HL-60/S4 (cell line): ENCODE measurements around the gene KIAA1328.

Source experiments
- in situ Hi-C: fragments of 300-500 bp; cut with MboI; formaldehyde crosslinking; loops from 2 replicates; pipeline ENCODE4 v1.14.3; 2022; ENCODE audit warnings: low sequenced_read_pairs

KIAA1328 gene

DNA sequence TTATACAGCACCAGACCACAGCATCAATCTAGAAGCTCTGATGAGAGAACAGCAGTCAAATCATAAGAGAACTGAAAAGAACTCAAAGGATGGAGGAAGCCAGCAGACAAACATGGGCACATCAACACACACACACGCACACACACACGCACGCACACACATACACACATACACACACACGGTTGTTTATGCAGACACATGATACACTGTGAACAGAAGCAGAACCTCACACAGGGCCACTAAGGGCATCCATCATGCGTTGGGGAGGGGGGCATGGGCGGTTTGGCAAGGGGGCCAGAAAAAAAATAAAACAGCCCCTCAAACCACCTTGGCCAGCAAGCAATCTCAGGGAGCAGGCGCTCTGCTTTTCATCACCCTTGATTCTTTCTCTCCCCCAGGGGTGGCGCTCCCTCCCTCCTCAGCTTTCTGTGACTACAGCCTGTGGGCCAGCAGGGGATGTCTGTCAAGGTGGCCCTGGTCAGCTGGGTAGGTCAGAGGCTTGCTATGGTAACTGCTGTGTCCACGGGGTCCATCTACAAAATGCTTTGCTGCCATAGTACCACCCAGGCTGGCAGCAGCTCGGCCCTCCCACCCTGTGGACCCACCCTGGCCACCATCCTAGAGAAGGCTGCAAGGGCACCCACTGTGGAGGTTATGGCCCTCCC is 418.7 kb downstream of the KIAA1328 start:
- in situ Hi-C loops = no loop called here

DNA sequence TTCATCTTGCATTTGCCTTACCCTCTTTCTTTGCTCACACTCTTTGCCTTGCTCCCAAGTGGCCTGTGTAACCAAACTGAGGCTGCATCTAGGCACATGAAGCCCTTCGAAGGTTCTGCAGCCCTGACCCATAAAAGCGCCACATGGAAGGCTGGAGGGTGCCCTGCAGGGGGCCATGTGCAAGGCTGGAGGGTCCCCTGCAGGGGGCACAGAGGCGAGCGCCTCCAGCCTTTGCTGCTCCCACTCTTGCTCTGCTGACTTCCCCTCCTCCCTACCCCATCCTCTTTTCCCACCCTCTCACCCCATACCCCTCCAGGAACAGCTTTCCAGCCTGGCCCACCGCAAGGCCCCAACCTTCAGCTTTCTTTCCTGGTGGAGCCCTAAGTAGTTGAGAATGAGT is 419.4 kb downstream of the KIAA1328 start:
- in situ Hi-C loops = no loop called here

DNA sequence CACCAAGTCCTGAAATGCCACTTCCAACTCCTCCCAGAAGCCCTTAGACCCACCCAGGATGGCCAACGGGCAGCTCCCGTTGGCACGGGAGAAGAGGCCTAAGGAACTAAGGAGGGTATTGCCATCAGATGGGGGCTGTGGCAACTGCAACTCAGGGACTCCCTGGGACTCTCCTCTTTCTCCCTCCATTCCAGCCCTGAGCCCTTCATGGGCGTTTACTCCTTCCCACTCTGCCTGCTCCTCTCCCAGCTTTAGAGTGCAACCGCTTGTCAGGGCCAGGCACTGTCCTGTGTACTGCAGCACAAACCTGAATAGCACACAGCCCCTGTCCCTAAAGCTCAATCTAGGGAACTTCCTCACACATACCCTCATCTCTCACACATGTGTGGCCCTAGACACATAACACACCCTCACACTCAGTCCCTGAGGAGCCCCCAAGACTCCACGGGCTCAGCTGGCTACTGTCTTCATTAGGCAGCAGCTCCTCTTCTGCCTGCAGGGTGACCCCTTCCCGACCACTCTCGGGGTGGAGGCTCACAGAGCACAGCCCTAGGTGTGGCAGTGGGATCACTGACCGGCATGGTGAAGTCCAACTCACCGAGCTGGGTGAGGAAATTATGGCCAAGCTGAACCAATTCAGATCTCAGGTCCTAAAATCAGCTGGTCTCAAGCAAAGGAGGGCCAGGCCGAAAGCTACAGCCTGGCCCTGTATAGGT is 420.4 kb downstream of the KIAA1328 start:
- in situ Hi-C loops = no loop called here

DNA sequence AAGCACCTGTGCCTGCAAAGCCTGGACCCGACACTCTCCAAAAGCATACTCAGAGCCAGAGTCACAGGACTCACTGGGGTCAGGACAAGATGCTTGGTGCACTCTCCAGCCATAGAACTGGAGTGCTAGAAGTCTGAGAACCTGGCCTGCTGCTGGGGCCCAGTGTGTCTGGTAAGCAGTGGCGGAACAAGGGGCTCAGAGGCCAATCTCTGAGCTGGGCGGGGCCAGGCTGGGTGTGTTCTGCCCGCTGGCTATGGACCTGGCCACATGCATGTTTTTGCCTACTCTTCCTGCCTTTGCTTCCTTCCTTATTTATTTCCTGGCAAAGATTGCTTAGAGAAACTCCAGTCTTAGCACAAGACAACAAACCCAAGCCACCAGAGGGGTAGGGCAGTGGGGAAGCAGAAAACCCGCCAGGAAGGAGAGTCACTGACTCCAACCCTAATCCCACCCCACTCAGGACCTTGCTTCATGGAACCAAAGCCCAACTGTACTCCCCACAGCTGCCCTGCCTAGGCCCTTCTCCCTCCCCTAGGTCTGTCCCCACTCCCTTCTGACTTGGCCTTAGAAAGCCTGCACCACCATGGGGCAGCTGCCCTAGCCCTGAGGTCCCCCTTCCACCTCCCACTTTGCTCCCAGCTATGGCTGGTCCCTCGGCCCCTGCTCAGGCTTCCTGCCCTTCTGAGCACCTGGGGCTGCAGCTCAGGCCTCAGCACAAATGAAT is 421.1 kb downstream of the KIAA1328 start:
- in situ Hi-C loops = no loop called here

DNA sequence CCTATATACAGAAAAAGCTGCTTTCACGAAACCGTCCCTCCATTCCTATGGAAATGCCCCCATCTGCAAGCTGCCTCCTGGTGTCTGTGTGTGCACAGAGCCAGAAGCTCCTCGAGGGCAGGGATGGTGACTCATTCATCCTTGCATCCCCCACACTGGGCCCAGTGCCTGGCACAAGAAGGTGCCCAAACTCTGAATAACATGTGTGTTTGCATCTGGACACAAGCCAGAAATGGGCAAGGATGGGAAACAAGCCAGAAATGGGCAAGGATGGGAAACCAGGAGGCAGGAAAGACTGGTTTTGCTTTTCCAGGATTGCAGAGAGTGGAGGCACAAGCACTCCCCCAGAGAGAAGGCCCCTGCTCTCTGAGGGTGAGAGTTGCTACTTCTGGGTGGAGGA is 422.8 kb downstream of the KIAA1328 start:
- in situ Hi-C loops = no loop called here

- in situ Hi-C loops = no loop called here
Measured at GRCh38 chr18:37252342-37252741, 423.4 kb downstream of the KIAA1328 start.

DNA sequence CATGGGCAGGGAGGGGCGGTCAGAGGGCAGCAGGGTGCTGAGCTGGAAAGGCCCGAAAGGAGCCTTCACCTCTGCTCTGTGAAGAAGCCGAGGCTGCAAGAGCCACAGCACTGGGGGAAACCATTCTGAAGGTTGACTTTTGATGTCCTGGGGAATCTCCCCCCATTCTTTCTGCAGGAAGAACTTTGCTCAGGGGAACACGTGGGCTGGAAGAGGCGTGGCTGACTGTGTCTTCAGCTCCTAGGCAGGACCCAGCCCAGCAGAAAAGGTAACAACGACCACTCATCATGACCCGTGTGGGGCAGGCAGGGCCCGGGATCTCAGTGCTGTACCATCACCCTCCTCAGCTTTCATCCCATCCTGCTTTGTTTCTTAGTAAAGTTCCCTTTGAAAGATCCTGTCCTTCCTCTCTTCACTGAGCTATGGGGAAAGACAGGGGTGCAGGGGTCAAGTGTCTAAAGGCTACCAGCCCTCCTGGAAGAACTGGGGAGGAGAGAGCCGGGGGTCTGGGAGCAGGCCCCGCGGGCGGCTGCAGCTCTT is 424.0 kb downstream of the KIAA1328 start:
- in situ Hi-C loops = no loop called here

DNA sequence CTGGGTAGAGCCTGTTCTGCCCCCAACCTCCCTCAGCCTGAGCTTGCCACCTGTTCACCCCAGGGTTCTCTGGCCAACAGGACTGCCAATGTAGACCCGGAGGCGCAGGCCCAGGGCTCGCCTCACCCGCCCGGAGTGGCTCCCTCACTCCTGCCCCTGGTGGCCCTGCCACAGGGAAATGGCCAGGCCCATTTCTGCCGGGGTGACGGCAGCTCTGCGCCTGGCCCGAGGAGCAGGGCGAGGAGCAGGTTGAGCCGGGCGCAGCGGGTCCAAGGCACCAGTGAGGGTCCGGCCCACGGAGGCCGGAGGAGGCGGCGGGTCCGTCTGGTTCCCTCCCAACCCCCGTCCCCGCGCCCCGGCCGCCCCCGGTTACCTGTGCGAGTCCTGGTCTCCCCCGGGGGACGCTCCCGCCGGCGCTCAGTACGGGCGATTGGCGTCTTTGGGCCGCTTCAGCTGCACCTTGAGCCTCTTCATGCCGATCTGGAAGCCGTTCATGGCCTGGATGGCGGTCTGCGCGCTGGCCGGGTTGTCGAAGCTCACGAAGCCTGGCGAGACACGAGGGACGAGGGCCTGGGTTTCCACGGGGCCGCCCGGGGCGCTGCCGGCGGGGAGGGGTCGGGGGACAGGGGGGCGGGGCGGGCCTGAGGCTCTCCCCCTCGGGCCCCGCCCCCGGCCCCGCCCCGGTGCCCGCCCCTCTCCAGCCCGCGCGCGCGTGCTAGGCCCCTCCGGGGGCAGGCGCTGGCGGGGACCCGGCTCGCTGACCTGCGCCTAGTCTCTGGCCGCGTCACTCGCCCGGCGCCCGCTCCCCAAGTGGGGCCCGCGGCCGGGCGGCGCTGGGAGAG is 424.7 kb downstream of the KIAA1328 start:
- in situ Hi-C loops = no loop called here

GRCh38 chr18:37254236-37254754 is 425.4 kb downstream of the KIAA1328 start:
- in situ Hi-C loops = no loop called here

DNA sequence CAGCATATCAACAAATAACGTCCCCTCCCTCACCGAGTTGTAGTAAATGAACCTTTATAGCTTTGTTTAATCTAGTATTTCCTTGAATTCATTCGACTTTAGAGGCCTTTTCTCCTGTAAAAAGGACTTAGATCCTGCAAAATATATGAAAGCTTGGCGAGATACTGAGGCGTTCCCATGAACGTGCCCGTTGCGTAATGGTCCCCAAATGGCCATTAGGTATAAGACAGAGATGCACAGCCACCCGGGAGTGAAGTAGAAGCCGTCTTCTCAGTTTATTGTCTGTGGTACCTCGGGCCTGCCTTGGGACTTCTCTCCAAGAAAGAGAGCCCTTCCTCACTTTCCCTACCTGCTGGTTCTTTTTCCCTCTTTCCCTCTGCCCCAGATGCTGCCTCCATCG is 426.0 kb downstream of the KIAA1328 start:
- in situ Hi-C loops = no loop called here

GRCh38 chr18:37258131-37258530 is 429.2 kb downstream of the KIAA1328 start:
- in situ Hi-C loops = no loop called here

GRCh38 chr18:37258819-37259218 is 429.9 kb downstream of the KIAA1328 start:
- in situ Hi-C loops = no loop called here

DNA sequence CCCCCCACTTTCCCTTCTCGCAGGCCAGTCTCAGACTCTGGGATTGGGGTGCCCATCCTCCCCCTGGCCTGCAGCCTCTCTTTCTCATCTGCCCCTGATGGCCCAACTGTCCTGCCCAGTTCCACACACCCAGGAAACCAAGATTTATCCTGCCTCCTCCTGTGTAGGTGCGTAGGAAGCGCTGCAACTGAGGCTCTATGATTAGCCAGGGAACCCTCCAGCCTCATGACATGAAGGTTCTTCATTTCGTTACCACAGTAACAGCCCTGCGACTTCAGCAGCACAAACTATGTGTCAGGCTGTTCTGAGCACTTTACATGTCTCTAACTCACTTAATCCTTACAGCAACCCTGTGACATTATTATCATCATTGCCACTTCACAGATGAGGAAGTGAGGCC is 430.8 kb downstream of the KIAA1328 start:
- in situ Hi-C loops = no loop called here

- in situ Hi-C loops = no loop called here
Measured at GRCh38 chr18:37260367-37261093, 431.6 kb downstream of the KIAA1328 start.

- in situ Hi-C loops = no loop called here
Measured at GRCh38 chr18:37261246-37261840, 432.4 kb downstream of the KIAA1328 start.

DNA sequence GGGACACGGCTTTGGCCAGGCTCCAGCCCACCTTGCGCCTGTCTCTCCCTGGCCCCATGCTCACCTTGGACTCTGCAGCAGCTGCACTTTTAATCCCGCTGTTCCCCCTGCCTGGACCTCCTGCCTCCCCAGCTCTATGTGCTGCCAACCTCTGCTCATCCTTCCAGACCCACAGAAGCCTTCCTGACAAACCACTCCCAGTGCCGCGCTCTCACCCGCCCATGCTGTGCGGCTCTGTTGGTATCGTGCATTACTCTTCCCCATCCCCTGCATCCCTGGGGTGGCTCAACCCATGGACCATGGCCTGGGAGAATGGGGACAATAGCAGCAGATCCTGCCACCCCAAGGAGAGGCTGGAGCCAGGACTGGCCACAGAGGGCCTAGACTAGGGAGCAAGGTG is 433.1 kb downstream of the KIAA1328 start:
- in situ Hi-C loops = no loop called here

DNA sequence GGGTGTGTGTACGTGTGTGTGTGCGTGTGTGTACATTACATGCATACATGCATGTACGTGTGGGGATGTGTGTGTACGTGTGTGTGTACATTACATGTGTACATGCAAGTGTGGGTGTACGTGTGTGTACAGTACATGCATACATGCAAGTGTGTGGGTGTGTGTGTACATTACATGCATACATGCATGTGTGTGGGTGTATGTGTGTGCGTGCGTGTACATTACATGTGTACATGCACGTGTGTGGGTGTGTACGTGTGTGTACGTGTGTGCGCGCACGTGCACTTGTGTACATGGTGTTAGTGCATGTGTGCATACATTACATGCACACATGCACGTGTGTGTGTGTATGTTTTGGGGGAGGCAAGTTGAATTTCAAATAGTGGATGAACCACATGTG is 436.0 kb downstream of the KIAA1328 start:
- in situ Hi-C loops = no loop called here

- in situ Hi-C loops = no loop called here
Measured at GRCh38 chr18:37265382-37265781, 436.5 kb downstream of the KIAA1328 start.

GRCh38 chr18:37266290-37266689 is 437.4 kb downstream of the KIAA1328 start:
- in situ Hi-C loops = no loop called here
